ENCODE data around the gene OTUB1.

Gene OTUB1

DNA sequence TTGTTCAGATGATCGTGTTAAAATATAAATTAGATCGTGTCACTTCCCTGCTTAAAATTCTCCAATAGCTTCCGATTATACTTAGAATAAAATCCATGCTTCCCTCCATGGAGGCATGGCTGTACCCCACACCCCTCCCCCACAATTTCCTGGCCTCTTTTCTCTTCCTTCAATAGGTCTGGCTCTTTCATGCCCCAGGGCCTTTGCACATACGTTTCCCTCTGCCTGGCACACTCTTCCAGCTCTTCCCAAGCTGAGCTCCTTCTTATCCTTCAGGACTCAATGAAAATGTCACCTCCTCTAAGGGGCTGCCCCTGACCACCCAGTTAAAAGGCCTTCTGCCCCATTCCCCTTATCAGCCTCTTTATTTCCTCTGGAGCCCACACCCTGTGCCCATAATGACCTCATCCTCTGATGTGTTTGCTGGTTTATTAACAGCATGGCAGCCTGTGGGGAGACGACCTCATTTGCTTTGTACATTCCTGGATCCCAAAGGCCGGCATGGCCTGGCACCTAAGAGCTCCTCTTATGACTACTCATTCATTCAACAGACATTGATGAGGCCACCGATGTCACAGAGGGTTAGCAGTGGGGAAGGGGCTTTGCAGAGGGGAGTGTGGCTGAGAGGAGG is 40.5 kb downstream of the OTUB1 start:
- Histone ChIP-seq H3K4me1 (ENCODE audit: control insufficient read depth, insufficient read depth, low read length) (peaks cover 55% of the 10 kb centered on the region), H3K27ac (ENCODE audit: low read depth, low read length) (no peak overlapping the region), H3K27me3 (ENCODE audit: control insufficient read depth, insufficient read depth, low read length) (peaks cover 31% of the 10 kb centered on the region), H3K9ac (ENCODE audit: low read length) (no peak overlapping the region), H3K9me3 (ENCODE audit: control insufficient read depth, insufficient read depth, low read depth, low read length) (no peaks in the 10 kb centered on the region), H3K4me3 (ENCODE audit: low read depth, low read length) (no peak overlapping the region), H3K36me3 (ENCODE audit: control insufficient read depth, insufficient read depth, low read length) (no peaks in the 10 kb centered on the region)

DNA sequence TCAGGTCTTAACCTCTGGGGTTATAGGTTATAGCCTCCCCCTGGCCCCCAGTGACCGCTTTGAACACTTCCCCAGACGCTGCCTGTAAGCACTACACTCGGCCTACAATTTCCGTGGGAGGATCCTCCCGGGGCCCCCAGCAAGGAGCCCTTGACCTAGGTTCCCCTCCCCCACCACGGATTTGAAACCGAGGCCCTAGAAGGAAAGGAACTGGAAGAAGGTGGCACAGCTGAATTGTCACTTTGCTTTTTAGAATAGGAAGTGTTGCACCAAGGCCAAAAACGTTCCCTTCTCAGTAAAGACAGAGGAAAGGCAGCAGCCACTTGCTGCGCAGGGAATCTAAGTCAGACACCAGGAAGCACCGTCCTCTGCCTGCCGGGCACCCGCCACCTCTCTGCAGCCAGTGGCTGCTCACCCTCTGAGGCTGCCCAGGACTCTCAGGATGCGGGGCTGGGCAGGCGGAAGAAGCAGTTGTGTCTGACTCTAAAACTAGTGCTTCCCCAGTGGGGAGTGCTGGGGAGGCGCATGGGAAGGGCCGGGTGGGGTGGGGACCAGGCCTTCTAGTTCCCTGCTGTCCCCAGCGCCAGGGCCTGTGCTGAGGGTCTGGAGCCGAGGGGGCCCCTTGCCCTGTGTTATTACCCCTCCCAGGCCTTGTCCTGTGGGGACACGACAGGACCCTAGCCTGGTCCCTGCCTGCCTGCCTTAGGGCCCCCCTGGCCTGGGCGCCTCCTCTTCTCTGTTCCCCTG is 41.6 kb downstream of the OTUB1 start:
- H3K9me3 ChIP-seq (ENCODE audit: control insufficient read depth, insufficient read depth, low read depth, low read length): no peaks in the 10 kb centered on the region
- H3K4me3 ChIP-seq (ENCODE audit: low read depth, low read length): peak overlapping the region; percentile 37; the same call in 1 of the 2 replicates
- no peaks in the 10 kb centered on the region for H3K36me3 ChIP-seq (ENCODE audit: control insufficient read depth, insufficient read depth, low read length)
- H3K9ac ChIP-seq (ENCODE audit: low read length): peak overlapping the region; percentile 42
- peaks cover 42% of the 10 kb centered on the region for H3K27me3 ChIP-seq (ENCODE audit: control insufficient read depth, insufficient read depth, low read length)
- H3K27ac ChIP-seq (ENCODE audit: low read depth, low read length): no peak overlapping the region; the same call in 1 of the 2 replicates
- H3K4me1 ChIP-seq (ENCODE audit: control insufficient read depth, insufficient read depth, low read length): peaks cover 47% of the 10 kb centered on the region

DNA sequence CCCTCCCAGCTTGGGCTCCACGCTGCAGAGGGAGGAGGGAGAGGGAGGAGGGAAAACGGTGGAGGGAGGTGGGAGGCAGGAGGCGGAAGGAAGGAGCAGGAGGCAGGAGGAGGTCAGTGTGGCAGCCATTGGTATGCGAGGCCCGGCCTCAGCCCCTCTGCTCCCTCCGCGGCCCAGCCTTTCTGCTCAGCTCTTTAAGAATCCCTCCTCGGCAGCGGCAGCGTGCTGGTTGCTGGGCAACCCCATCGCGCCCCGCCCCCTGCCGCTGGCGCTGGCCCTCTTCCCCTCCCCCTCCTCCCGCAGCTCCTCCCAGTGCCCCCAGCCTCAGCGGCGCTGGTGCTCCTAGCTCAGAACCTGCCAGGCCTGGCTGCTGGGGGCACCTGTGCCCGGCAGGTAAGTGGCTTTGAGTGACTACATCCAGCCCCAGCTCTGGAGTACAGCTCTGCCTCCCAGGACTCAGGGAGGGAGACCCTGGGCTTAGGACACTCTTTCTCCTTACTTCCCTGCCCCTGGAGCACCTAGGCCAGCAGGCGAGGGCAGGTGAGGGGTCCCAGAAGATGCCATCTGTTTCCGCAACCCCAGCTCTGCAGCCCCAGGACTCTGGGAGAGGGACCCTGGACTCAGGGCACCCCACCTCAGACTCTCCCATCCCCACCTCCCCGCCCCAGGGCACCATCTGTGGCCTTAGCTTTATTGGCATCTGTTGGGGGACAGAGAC is 42.3 kb downstream of the OTUB1 start:
- Histone ChIP-seq H3K27ac (ENCODE audit: low read depth, low read length) (no peak overlapping the region; the same call in 1 of the 2 replicates), H3K4me1 (ENCODE audit: control insufficient read depth, insufficient read depth, low read length) (peaks cover 44% of the 10 kb centered on the region), H3K4me3 (ENCODE audit: low read depth, low read length) (peak overlapping the region; percentile 37; the same call in 1 of the 2 replicates), H3K9me3 (ENCODE audit: control insufficient read depth, insufficient read depth, low read depth, low read length) (no peaks in the 10 kb centered on the region), H3K27me3 (ENCODE audit: control insufficient read depth, insufficient read depth, low read length) (peaks cover 48% of the 10 kb centered on the region), H3K9ac (ENCODE audit: low read length) (peak overlapping the region; percentile 42), H3K36me3 (ENCODE audit: control insufficient read depth, insufficient read depth, low read length) (no peaks in the 10 kb centered on the region)

DNA sequence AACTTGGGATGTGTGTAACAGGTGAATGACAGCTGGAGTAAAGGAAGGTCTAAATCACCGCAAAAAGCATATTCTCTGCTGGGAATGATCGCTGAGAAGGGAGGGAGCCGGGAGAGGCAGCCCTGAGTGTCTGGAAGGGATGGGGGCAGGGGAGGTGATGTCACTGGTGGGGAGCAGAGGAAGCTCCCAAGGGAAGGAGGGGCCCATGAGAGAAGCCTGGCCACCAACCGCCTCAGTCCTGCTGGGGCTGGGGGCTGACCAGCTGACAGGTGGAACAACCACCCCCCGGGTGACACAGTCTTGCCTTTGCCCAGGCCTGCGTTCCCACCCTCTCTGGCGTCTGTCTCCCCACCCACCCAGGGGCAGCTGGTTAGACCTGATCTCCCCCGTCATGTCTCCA is 43.5 kb downstream of the OTUB1 start:
- peaks cover 35% of the 10 kb centered on the region for H3K4me1 ChIP-seq (ENCODE audit: control insufficient read depth, insufficient read depth, low read length)
- H3K9ac ChIP-seq (ENCODE audit: low read length): no peak overlapping the region

DNA sequence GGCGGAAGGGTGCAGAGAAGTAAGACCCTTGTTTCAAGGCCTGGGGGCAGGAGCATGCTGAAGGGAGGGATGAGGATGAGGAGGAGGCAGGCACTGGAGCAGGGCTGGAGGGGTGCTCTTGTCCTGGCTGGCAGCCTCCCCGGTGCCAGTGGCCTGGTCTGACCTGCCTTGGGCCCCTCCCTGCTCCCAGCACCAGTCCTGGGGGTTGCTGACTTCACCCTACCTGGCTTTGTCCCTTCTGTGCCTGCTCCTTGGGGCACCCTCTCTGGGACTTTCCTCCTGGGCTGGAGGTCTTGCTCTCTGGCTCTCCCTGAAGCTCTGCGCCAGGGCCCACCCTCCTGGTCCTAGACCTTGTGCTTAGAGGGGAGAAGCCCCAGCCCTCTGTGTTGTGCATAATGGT is 44.8 kb downstream of the OTUB1 start:
- Histone ChIP-seq H3K27ac (ENCODE audit: low read depth, low read length) (no peak overlapping the region), H3K36me3 (ENCODE audit: control insufficient read depth, insufficient read depth, low read length) (no peaks in the 10 kb centered on the region), H3K9me3 (ENCODE audit: control insufficient read depth, insufficient read depth, low read depth, low read length) (no peaks in the 10 kb centered on the region), H3K4me3 (ENCODE audit: low read depth, low read length) (no peak overlapping the region), H3K9ac (ENCODE audit: low read length) (no peak overlapping the region), H3K27me3 (ENCODE audit: control insufficient read depth, insufficient read depth, low read length) (peaks cover 70% of the 10 kb centered on the region), H3K4me1 (ENCODE audit: control insufficient read depth, insufficient read depth, low read length) (peaks cover 32% of the 10 kb centered on the region)

More for the DNA sequence above, 43.5 kb downstream of the OTUB1 start:
- H3K36me3 ChIP-seq (ENCODE audit: control insufficient read depth, insufficient read depth, low read length): no peaks in the 10 kb centered on the region
- no peak overlapping the region for H3K4me3 ChIP-seq (ENCODE audit: low read depth, low read length)
- H3K9me3 ChIP-seq (ENCODE audit: control insufficient read depth, insufficient read depth, low read depth, low read length): no peaks in the 10 kb centered on the region
- H3K27ac ChIP-seq (ENCODE audit: low read depth, low read length): no peak overlapping the region
- peaks cover 61% of the 10 kb centered on the region for H3K27me3 ChIP-seq (ENCODE audit: control insufficient read depth, insufficient read depth, low read length)

DNA sequence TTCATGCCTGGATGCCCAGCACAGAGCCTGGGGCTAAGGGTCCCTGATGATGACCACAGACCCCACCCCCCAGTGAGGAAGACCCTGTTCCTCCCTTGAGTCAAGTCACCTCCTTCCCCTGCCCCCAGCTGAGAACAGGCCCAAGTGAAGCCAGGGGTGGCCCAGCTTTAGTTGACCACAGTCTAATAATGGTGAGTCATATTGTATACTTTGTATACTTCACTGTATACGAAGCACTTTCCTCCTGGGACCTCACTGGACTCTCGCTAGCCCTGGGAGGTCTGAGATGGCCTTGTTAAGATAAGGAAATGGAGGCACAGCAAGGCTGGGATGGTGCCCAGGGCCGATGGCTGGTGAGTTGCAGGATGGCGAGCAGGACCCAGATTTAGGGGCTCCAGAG is 45.8 kb downstream of the OTUB1 start:
- Histone ChIP-seq H3K9me3 (ENCODE audit: control insufficient read depth, insufficient read depth, low read depth, low read length) (no peaks in the 10 kb centered on the region), H3K27ac (ENCODE audit: low read depth, low read length) (no peak overlapping the region), H3K27me3 (ENCODE audit: control insufficient read depth, insufficient read depth, low read length) (peaks cover 80% of the 10 kb centered on the region), H3K4me1 (ENCODE audit: control insufficient read depth, insufficient read depth, low read length) (peaks cover 32% of the 10 kb centered on the region), H3K36me3 (ENCODE audit: control insufficient read depth, insufficient read depth, low read length) (no peaks in the 10 kb centered on the region), H3K9ac (ENCODE audit: low read length) (no peak overlapping the region), H3K4me3 (ENCODE audit: low read depth, low read length) (no peak overlapping the region)

DNA sequence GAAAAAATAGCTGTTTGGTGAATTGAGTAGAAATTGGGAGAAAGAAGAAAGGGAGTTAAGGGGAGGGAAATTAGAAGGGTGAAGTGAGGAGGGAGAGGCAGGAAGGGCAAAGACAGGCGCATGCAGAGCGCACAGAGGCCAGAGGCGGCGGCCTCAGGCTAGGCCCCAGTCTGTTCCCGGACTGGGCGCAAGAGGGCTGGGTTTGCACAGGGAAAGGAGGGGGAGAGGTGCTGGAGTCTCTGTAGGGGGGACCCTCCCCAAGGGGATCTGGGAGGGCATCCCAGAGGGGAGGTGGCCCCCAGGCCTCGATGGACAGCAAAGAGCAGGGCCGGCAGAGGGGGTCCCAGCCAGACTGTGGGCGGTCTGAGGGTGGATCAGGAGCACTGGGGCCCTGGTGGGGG is 48.2 kb downstream of the OTUB1 start:
- H3K27ac ChIP-seq (ENCODE audit: low read depth, low read length): no peak overlapping the region
- peaks cover 13% of the 10 kb centered on the region for H3K4me1 ChIP-seq (ENCODE audit: control insufficient read depth, insufficient read depth, low read length)
- H3K9me3 ChIP-seq (ENCODE audit: control insufficient read depth, insufficient read depth, low read depth, low read length): no peaks in the 10 kb centered on the region
- H3K36me3 ChIP-seq (ENCODE audit: control insufficient read depth, insufficient read depth, low read length): no peaks in the 10 kb centered on the region
- no peak overlapping the region for H3K4me3 ChIP-seq (ENCODE audit: low read depth, low read length)
- no peak overlapping the region for H3K9ac ChIP-seq (ENCODE audit: low read length)
- peaks cover 96% of the 10 kb centered on the region for H3K27me3 ChIP-seq (ENCODE audit: control insufficient read depth, insufficient read depth, low read length)

DNA sequence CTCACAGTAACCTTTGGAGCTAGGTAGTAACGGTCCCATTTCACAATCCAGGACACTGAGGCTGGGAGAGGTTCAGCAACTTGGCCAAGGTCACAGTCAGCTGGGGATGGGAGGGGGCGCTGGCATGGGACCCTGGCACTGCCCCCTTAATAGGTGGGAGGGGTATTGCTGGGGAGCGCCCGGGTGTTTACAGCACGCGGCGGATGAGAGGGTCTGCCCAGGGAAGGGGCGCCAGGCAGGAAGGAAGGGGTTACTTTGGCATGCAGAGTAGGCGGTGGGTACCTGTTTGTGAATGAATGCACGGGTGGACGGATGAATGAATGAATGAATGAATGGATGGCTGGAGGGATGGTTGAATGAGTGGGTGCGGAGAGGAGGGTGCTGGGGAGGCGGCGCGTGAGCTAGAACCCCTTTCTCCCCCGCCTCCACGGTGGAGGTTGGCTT is 48.9 kb downstream of the OTUB1 start:
- H3K27me3 ChIP-seq (ENCODE audit: control insufficient read depth, insufficient read depth, low read length): peaks cover 96% of the 10 kb centered on the region
- no peak overlapping the region for H3K27ac ChIP-seq (ENCODE audit: low read depth, low read length)
- no peaks in the 10 kb centered on the region for H3K9me3 ChIP-seq (ENCODE audit: control insufficient read depth, insufficient read depth, low read depth, low read length)
- H3K9ac ChIP-seq (ENCODE audit: low read length): no peak overlapping the region
- no peaks in the 10 kb centered on the region for H3K36me3 ChIP-seq (ENCODE audit: control insufficient read depth, insufficient read depth, low read length)
- peaks cover 13% of the 10 kb centered on the region for H3K4me1 ChIP-seq (ENCODE audit: control insufficient read depth, insufficient read depth, low read length)
- peak overlapping the region; percentile 45 for H3K4me3 ChIP-seq (ENCODE audit: low read depth, low read length)

DNA sequence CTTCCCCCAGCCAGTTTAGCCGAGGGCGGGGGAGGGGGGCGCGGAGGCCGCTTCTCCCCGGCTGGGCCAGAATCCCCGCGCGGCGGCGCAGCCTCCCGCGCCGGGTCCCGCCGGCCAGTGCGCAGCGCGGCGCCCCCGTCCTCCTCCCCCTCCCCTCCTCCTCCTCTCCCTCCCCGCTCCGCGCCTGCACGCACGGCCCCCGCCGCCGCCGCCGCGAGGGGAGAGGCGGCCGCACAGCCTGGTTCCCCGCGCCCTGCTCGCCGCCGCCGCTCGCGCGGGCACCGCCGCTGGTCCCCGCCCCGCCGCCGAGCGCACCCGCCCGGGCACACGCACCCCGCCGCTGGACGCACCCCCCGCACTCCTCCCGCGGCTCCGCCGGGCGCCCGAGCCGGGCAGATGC is 49.3 kb downstream of the OTUB1 start, which contains the start of gene FLRT1:
TSS of gene FLRT1 (plus strand) at position 356 of the 400 bp plus-strand sequence. CDS start 80,337 bp downstream, outside the sequence.
- Histone ChIP-seq H3K4me3 (ENCODE audit: low read depth, low read length) (peak within 1 kb of the TSS; percentile 58), H3K9ac (ENCODE audit: low read length) (peak within 1 kb of the TSS; percentile 6), H3K36me3 (ENCODE audit: control insufficient read depth, insufficient read depth, low read length) (no peaks in the 10 kb centered on the region), H3K4me1 (ENCODE audit: control insufficient read depth, insufficient read depth, low read length) (peaks cover 13% of the 10 kb centered on the region), H3K9me3 (ENCODE audit: control insufficient read depth, insufficient read depth, low read depth, low read length) (no peaks in the 10 kb centered on the region), H3K27ac (ENCODE audit: low read depth, low read length) (no peak within 1 kb of the TSS), H3K27me3 (ENCODE audit: control insufficient read depth, insufficient read depth, low read length) (peaks cover 96% of the 10 kb centered on the region)

DNA sequence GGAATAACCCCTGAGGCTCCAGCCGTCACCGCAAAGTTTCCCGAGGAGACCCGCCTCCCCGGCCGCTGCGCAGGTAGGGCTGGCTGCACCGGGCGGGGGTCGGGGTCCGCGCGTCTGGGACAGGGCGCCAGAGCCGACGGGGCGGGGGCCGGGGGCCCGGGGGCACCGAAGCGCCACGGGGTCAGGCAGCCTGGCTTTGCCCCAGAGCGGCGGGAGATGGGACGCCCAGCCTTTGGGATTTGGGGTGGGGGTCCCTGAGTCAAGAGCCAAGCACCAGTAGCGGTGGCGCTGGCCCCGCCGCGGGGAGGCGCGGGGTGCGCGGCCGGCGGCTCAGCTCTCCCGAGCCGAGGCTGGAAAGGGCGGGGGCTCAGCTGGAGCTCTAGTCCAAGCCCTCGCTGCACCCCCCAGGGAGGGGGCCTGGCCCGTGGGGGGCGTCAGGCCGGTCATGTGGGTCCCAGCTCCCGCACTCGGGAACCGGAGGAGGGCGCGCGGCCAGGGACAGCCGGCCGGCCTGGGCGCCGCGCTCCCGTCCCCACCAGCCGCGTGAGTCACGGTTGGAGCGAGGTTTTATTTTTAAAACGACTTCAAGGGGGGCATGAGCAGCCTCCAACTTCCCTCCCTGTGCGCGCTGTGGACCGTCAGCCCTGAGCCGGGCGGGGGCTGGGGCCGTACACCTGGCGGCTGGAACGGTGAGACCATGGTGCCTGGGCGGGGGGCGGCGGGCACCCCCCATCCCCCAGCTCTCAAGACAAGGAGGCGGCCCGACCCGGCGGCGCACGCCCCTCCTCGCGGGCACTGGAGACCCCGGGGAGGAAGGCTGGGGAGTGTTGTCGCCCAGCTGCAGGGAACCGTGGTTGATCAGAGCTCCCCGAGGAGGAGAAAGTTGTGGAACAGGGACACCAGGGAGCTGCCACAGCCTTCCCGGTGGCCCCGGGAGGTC is 50.1 kb downstream of the OTUB1 start:
- Histone ChIP-seq H3K9ac (ENCODE audit: low read length) (peak overlapping the region; percentile 6), H3K27ac (ENCODE audit: low read depth, low read length) (no peak overlapping the region), H3K4me3 (ENCODE audit: low read depth, low read length) (peak overlapping the region; percentile 58), H3K4me1 (ENCODE audit: control insufficient read depth, insufficient read depth, low read length) (peaks cover 13% of the 10 kb centered on the region), H3K27me3 (ENCODE audit: control insufficient read depth, insufficient read depth, low read length) (peaks cover 93% of the 10 kb centered on the region), H3K36me3 (ENCODE audit: control insufficient read depth, insufficient read depth, low read length) (no peaks in the 10 kb centered on the region), H3K9me3 (ENCODE audit: control insufficient read depth, insufficient read depth, low read depth, low read length) (no peaks in the 10 kb centered on the region)

All from HUES6 (cell line).